Measurements from ENCODE around the gene PDE10A.

The PDE10A gene

GRCh38 chr6:165581678-165582077 lies 81.4 kb downstream of the PDE10A start:
- H3K79me2 ChIP-seq (ENCODE audit: insufficient read depth, low read length) = no peaks in the 10 kb centered on the region
- H3K4me2 ChIP-seq (ENCODE audit: low read length) = no peak overlapping the region
- TF ChIP-seq EZH2 (IDR thresholded peaks at IDR 0.05; ENCODE audit: borderline replicate concordance, low read length) = no peak
- TF ChIP-seq CTCF (IDR thresholded peaks at IDR 0.05; ENCODE audit: low read length) = no peak
- H2AFZ ChIP-seq (ENCODE audit: low read length) = no peak overlapping the region
- no peaks in the 10 kb centered on the region for H3K9me3 ChIP-seq (ENCODE audit: low read length)
- no peaks in the 10 kb centered on the region for H4K20me1 ChIP-seq (ENCODE audit: insufficient read depth, low read length)
- no peaks in the 10 kb centered on the region for H3F3A ChIP-seq (ENCODE audit: insufficient read depth, low read length)
- no peak overlapping the region for H3K27ac ChIP-seq (ENCODE audit: low read depth, low read length, poor library complexity, severe bottlenecking)
- no peaks in the 10 kb centered on the region for H3K9me2 ChIP-seq (ENCODE audit: low read depth, low read length)
- H3K9ac ChIP-seq (ENCODE audit: low read length) = no peak overlapping the region
- H3K4me3 ChIP-seq (ENCODE audit: low read depth, low read length, poor library complexity, severe bottlenecking) = no peak overlapping the region
- H3K4me1 ChIP-seq (ENCODE audit: insufficient read depth, low read length, severe bottlenecking) = no peaks in the 10 kb centered on the region
- no peaks in the 10 kb centered on the region for H3K27me3 ChIP-seq (ENCODE audit: insufficient read depth, low read length)
- H3K36me3 ChIP-seq (ENCODE audit: insufficient read depth, low read length) = no peaks in the 10 kb centered on the region

GRCh38 chr6:165580136-165580535 lies 82.9 kb downstream of the PDE10A start:
- H3K4me3 ChIP-seq (ENCODE audit: low read depth, low read length, poor library complexity, severe bottlenecking) = no peak overlapping the region

GRCh38 chr6:165579151-165579550 lies 83.9 kb downstream of the PDE10A start:
- Histone ChIP-seq H3K79me2 (ENCODE audit: insufficient read depth, low read length) (no peaks in the 10 kb centered on the region), H3K27me3 (ENCODE audit: insufficient read depth, low read length) (no peaks in the 10 kb centered on the region), H3K4me1 (ENCODE audit: insufficient read depth, low read length, severe bottlenecking) (no peaks in the 10 kb centered on the region)

More at GRCh38 chr6:165580136-165580535, 82.9 kb downstream of the PDE10A start:
- H3K36me3 ChIP-seq (ENCODE audit: insufficient read depth, low read length) = no peaks in the 10 kb centered on the region
- no peak overlapping the region for H3K4me2 ChIP-seq (ENCODE audit: low read length)
- H3K9me2 ChIP-seq (ENCODE audit: low read depth, low read length) = no peaks in the 10 kb centered on the region
- no peaks in the 10 kb centered on the region for H3K4me1 ChIP-seq (ENCODE audit: insufficient read depth, low read length, severe bottlenecking)
- no peaks in the 10 kb centered on the region for H3K79me2 ChIP-seq (ENCODE audit: insufficient read depth, low read length)
- TF ChIP-seq CTCF (IDR thresholded peaks at IDR 0.05; ENCODE audit: low read length) (no peak), EZH2 (IDR thresholded peaks at IDR 0.05; ENCODE audit: borderline replicate concordance, low read length) (no peak)
- no peak overlapping the region for H3K27ac ChIP-seq (ENCODE audit: low read depth, low read length, poor library complexity, severe bottlenecking)
- no peak overlapping the region for H2AFZ ChIP-seq (ENCODE audit: low read length)
- no peaks in the 10 kb centered on the region for H4K20me1 ChIP-seq (ENCODE audit: insufficient read depth, low read length)
- H3K9me3 ChIP-seq (ENCODE audit: low read length) = no peaks in the 10 kb centered on the region
- no peaks in the 10 kb centered on the region for H3F3A ChIP-seq (ENCODE audit: insufficient read depth, low read length)
- H3K27me3 ChIP-seq (ENCODE audit: insufficient read depth, low read length) = no peaks in the 10 kb centered on the region
- no peak overlapping the region for H3K9ac ChIP-seq (ENCODE audit: low read length)

More at GRCh38 chr6:165579151-165579550, 83.9 kb downstream of the PDE10A start:
- Histone ChIP-seq H3K9me2 (ENCODE audit: low read depth, low read length) (no peaks in the 10 kb centered on the region), H4K20me1 (ENCODE audit: insufficient read depth, low read length) (no peaks in the 10 kb centered on the region), H3K9me3 (ENCODE audit: low read length) (no peaks in the 10 kb centered on the region), H3K36me3 (ENCODE audit: insufficient read depth, low read length) (no peaks in the 10 kb centered on the region), H3K27ac (ENCODE audit: low read depth, low read length, poor library complexity, severe bottlenecking) (no peak overlapping the region), H3K9ac (ENCODE audit: low read length) (no peak overlapping the region), H3F3A (ENCODE audit: insufficient read depth, low read length) (no peaks in the 10 kb centered on the region), H3K4me3 (ENCODE audit: low read depth, low read length, poor library complexity, severe bottlenecking) (no peak overlapping the region), H3K4me2 (ENCODE audit: low read length) (no peak overlapping the region), H2AFZ (ENCODE audit: low read length) (no peak overlapping the region)
- TF ChIP-seq EZH2 (IDR thresholded peaks at IDR 0.05; ENCODE audit: borderline replicate concordance, low read length) (no peak), CTCF (IDR thresholded peaks at IDR 0.05; ENCODE audit: low read length) (no peak)

All from OCI-LY1 (cell line).